Fibroblast of lung (primary cell): ENCODE results near the gene DNAH3. TPM values are rescaled to one million over a fixed set of nuclear protein-coding genes. Genes with fewer than 3 reads are reported as not detected.

Experiments used
- DNase-seq, 2 donors: peaks; one replicate each; pipeline versions ENCODE4 v3.0.0 to v3.0.0-alpha.2; 2010; ENCODE audit warnings: low read depth in 2 of 2
- H2AFZ ChIP-seq: 2 replicates; pipeline ENCODE4 v1.5.1; 2012; ENCODE audit warnings: low read length, control low read depth, inconsistent platforms
- H3K27ac ChIP-seq: 2 replicates; pipeline ENCODE4 v1.5.1; 2011; ENCODE audit warnings: low read length, control low read depth; ENCODE audit not compliant: insufficient read depth
- H3K27me3 ChIP-seq: 2 replicates; pipeline ENCODE4 v1.5.1; 2011; ENCODE audit warnings: mild to moderate bottlenecking, low read length; ENCODE audit not compliant: control insufficient read depth, insufficient read depth
- H3K36me3 ChIP-seq: 2 replicates; pipeline ENCODE4 v1.5.1; 2011; ENCODE audit warnings: low read length; ENCODE audit not compliant: control insufficient read depth, insufficient read depth
- H3K4me1 ChIP-seq: 2 replicates; pipeline ENCODE4 v1.5.1; 2011; ENCODE audit warnings: low read length; ENCODE audit not compliant: control insufficient read depth, insufficient read depth; ENCODE audit errors: extremely low read depth
- H3K4me2 ChIP-seq: 2 replicates; pipeline ENCODE4 v1.5.1; 2011; ENCODE audit warnings: low read length, control low read depth; ENCODE audit not compliant: insufficient read depth; ENCODE audit errors: extremely low read depth
- H3K4me3 ChIP-seq, 4 experiments: fragments of 200-600 bp in 1 of 4; sonication (generic) in 1 of 4; replicated peaks in 1 of 4; 2 replicates each; pipeline ENCODE4 v1.5.1; 2011 to 2016; ENCODE audit warnings: low read length in 4 of 4, low read depth in 3 of 4, mild to moderate bottlenecking in 3 of 4, control low read depth in 2 of 4, inconsistent platforms in 1 of 4, mixed read lengths in 1 of 4; ENCODE audit not compliant: insufficient read depth in 1 of 4; ENCODE audit errors: control extremely low read depth in 1 of 4
- H3K79me2 ChIP-seq: 2 replicates; pipeline ENCODE4 v1.5.1; 2012; ENCODE audit warnings: mild to moderate bottlenecking, low read length, inconsistent platforms; ENCODE audit not compliant: control insufficient read depth, insufficient read depth
- H3K9ac ChIP-seq: 2 replicates; pipeline ENCODE4 v1.5.1; 2011; ENCODE audit warnings: mild to moderate bottlenecking, low read length, control low read depth; ENCODE audit not compliant: insufficient read depth
- H3K9me3 ChIP-seq: 2 replicates; pipeline ENCODE4 v1.5.1; 2012; ENCODE audit warnings: low read depth, low read length; ENCODE audit not compliant: control insufficient read depth, insufficient read depth
- H4K20me1 ChIP-seq: 2 replicates; pipeline ENCODE4 v1.5.1; 2011; ENCODE audit warnings: low read length; ENCODE audit not compliant: control insufficient read depth, insufficient read depth; ENCODE audit errors: extremely low read depth
- EZH2 ChIP-seq: IDR thresholded peaks from 2 replicates; pipeline ENCODE4 v1.5.1; 2012; ENCODE audit warnings: low read length, control low read depth, mild to moderate bottlenecking; ENCODE audit errors: missing control alignments
- polyA plus RNA-seq, 2 donors: library from polyadenylated mRNA; depleted of rRNA in 1 of 2; stranded (reverse) in 1 of 2; unstranded in 1 of 2; fragments of >200 nt; gene quantifications; 2 replicates each; pipeline ENCODE4 v1.2.1, GENCODE V29; 2011 to 2012; ENCODE audit warnings: missing spikeins in 1 of 2
- total RNA-seq: library from RNA; depleted of rRNA; stranded (reverse); fragments of >200 nt; gene quantifications from 2 replicates; pipeline ENCODE4 v1.2.1, GENCODE V29; 2014
- TF ChIP-seq, protein P1 (sequence below), 2 donors: IDR thresholded peaks in 1 of 2; conservative IDR thresholded peaks in 1 of 2; 1 replicate in 1 of 2; 2 replicates in 1 of 2; pipeline ENCODE4 v1.5.1; 2011 to 2012; ENCODE audit warnings: low read length in 2 of 2, control low read depth in 1 of 2, inconsistent platforms in 1 of 2, low read depth in 1 of 2, mild to moderate bottlenecking in 1 of 2

Gene DNAH3
- total and polyA plus RNA-seq, 2 donors (not counting 1 experiment from before 2014, with no cell fraction given) = not detected

DNA sequence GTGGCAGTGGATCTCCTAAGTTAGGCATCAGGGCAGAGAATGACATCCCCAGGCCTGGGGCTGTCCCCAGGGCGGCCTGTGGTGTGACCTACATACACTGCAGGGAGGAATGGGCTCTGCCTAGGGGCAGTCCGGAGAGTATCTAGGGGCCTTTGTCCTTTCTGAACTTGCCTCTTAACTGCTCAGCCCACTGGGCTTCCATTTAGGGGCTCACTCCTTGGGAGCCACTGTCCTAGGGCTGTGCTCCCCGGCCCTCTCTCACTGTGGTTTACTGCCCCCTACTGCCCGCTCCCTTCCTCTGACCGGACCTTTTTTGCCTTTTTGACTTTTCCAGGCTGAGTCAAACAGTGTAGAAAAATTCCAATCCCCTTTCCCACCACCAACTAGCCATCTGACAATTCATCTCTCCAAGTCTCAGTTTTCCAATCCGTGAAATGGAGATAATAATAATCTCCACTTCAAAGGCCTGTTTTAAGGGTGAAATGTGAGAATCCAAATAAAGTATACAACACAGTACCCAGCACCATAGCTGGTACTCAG lies 66.8 kb downstream of the DNAH3 start:
- Histone ChIP-seq H3K79me2 (no peaks in the 10 kb centered on the region), H2AFZ (peak overlapping the region; percentile 9), H4K20me1 (no peaks in the 10 kb centered on the region), H3K27me3 (no peaks in the 10 kb centered on the region), H3K9me3 (no peaks in the 10 kb centered on the region), H3K4me3 (no peak overlapping the region), H3K27ac (no peak overlapping the region), H3K4me2 (no peak overlapping the region), H3K36me3 (no peaks in the 10 kb centered on the region), H3K4me1 (no peaks in the 10 kb centered on the region), H3K9ac (no peak overlapping the region)
- peak; percentile 46 to 60 for DNase-seq
- TF ChIP-seq, protein P1, sequence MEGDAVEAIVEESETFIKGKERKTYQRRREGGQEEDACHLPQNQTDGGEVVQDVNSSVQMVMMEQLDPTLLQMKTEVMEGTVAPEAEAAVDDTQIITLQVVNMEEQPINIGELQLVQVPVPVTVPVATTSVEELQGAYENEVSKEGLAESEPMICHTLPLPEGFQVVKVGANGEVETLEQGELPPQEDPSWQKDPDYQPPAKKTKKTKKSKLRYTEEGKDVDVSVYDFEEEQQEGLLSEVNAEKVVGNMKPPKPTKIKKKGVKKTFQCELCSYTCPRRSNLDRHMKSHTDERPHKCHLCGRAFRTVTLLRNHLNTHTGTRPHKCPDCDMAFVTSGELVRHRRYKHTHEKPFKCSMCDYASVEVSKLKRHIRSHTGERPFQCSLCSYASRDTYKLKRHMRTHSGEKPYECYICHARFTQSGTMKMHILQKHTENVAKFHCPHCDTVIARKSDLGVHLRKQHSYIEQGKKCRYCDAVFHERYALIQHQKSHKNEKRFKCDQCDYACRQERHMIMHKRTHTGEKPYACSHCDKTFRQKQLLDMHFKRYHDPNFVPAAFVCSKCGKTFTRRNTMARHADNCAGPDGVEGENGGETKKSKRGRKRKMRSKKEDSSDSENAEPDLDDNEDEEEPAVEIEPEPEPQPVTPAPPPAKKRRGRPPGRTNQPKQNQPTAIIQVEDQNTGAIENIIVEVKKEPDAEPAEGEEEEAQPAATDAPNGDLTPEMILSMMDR (conservative IDR thresholded peaks at IDR 0.05 in 1 of 2, IDR thresholded peaks at IDR 0.05 in 1 of 2; ENCODE audit: low read depth in 1 of 2, low read length in 2 of 2) = peak; percentile 75 to 83
- TF ChIP-seq EZH2 = no peak

DNA sequence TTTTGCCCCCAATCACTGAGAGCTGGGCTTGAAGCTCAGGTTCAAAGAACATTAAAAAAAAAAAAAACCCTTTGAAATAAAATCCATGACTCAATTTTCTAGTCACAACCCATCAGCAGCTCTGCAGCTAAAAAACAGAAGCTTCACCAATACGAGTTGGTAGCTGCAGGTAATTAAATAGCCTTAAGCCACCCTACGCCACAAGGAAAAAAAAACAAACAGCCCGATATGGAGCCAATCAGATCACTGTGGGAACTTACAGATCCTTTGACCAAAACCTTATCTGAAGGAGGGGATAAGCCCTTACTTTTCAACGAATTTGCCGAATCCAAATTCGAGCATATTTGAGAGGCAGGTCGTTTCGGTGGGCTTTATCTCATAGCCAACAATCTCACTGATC lies 69.3 kb downstream of the DNAH3 start:
- H3K9me3 ChIP-seq = no peaks in the 10 kb centered on the region
- no peak overlapping the region for H2AFZ ChIP-seq
- no peaks in the 10 kb centered on the region for H3K79me2 ChIP-seq
- no peak overlapping the region for H3K9ac ChIP-seq
- no peak for DNase-seq
- no peak overlapping the region for H3K4me2 ChIP-seq
- no peaks in the 10 kb centered on the region for H3K4me1 ChIP-seq
- no peak overlapping the region for H3K4me3 ChIP-seq
- TF ChIP-seq, protein P1 (conservative IDR thresholded peaks at IDR 0.05 in 1 of 2, IDR thresholded peaks at IDR 0.05 in 1 of 2; ENCODE audit: low read depth in 1 of 2, low read length in 2 of 2) = no peak
- no peak for TF ChIP-seq EZH2
- H3K36me3 ChIP-seq = no peaks in the 10 kb centered on the region
- H4K20me1 ChIP-seq = no peaks in the 10 kb centered on the region
- no peaks in the 10 kb centered on the region for H3K27me3 ChIP-seq
- H3K27ac ChIP-seq = no peak overlapping the region

DNA sequence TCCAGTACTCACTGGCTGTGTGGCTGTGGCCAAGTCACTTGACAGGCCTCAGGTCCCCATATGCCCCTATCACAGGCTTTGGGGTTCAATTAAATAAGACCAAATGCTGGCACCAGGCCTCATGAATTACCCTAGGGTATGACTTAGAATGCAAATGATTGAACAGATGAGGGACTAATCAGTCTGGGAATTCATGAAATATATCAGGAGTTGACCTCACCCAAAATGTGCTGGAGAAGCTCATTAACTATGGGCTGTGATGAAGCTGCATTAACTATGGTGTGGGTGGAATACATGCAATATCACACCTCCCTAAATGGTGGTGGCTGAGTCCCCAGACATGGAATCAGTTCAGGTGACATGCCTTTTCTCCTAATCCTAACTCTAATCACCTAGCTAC lies 72.1 kb downstream of the DNAH3 start:
- DNase-seq = no peak
- H3K4me1 ChIP-seq = no peaks in the 10 kb centered on the region
- H2AFZ ChIP-seq = no peak overlapping the region
- no peak overlapping the region for H3K27ac ChIP-seq
- no peak overlapping the region for H3K4me3 ChIP-seq
- no peak overlapping the region for H3K4me2 ChIP-seq
- H3K9me3 ChIP-seq = no peaks in the 10 kb centered on the region
- H3K79me2 ChIP-seq = no peaks in the 10 kb centered on the region
- H3K36me3 ChIP-seq = no peaks in the 10 kb centered on the region
- H4K20me1 ChIP-seq = no peaks in the 10 kb centered on the region
- TF ChIP-seq EZH2 = no peak
- TF ChIP-seq, protein P1 (conservative IDR thresholded peaks at IDR 0.05 in 1 of 2, IDR thresholded peaks at IDR 0.05 in 1 of 2; ENCODE audit: low read depth in 1 of 2, low read length in 2 of 2) = no peak
- no peak overlapping the region for H3K9ac ChIP-seq
- no peaks in the 10 kb centered on the region for H3K27me3 ChIP-seq
